Skeletal muscle satellite cell (primary cell): ENCODE measurements around the gene PIEZO1.

Experiments used
- H3K27me3 ChIP-seq: 2 replicates; pipeline ENCODE4 v1.7.0; 2013; ENCODE audit warnings: low read length; ENCODE audit not compliant: control insufficient read depth, insufficient read depth
- H3K36me3 ChIP-seq: 2 replicates; pipeline ENCODE4 v1.7.0; 2013; ENCODE audit warnings: mild to moderate bottlenecking, control low read depth, low read length; ENCODE audit not compliant: insufficient read depth
- H3K4me1 ChIP-seq: 2 replicates; pipeline ENCODE4 v1.7.0; 2013; ENCODE audit warnings: low read length; ENCODE audit not compliant: control insufficient read depth, insufficient read depth
- H3K4me2 ChIP-seq: 2 replicates; pipeline ENCODE4 v1.7.0; 2013; ENCODE audit warnings: mild to moderate bottlenecking, low read length
- H3K4me3 ChIP-seq: 2 replicates; pipeline ENCODE4 v1.7.0; 2013; ENCODE audit warnings: low read length
- H3K9ac ChIP-seq: 2 replicates; pipeline ENCODE4 v1.7.0; 2013; ENCODE audit warnings: mild to moderate bottlenecking, low read depth, low read length, moderate library complexity
- H3K9me3 ChIP-seq: replicated peaks from 2 replicates; pipeline ENCODE4 v1.7.0; 2013; ENCODE audit warnings: mild to moderate bottlenecking, control low read depth, low read length

Gene PIEZO1

DNA sequence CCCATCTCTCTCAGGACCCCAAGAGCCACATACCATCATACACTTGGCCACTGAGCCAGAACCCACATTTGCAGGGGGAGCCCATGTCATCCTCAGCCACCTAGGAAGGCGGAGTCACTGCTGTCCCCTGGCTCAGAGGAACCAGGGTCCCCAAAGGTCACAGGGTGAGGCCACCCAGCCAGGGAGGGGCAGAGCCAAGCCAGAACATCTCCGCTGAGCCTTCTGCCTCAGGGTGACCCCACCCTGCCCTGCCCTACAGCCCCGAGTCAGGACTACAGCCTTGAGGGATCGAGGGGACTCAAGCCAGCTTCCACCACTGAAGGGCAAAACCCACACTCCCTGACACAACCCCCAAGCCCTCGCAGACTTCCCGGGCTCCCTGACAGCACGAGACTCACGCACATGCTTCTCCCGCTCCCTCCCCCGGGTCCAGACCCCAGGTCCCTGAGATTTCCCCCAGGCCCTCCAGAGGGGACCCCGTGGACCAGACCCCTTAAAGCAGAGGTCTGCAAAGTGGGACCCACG, 17.4 kb downstream of the PIEZO1 start:
- Histone ChIP-seq H3K4me1 (peaks cover 80% of the 10 kb centered on the region), H3K27me3 (no peaks in the 10 kb centered on the region), H3K4me2 (peak overlapping the region; percentile 75), H3K9me3 (no peaks in the 10 kb centered on the region), H3K9ac (peak overlapping the region; percentile 53), H3K36me3 (peaks cover 17% of the 10 kb centered on the region), H3K4me3 (peak overlapping the region; percentile 6)

- H3K36me3 ChIP-seq = peaks cover 20% of the 10 kb centered on the region
- H3K9me3 ChIP-seq = no peaks in the 10 kb centered on the region
- peaks cover 73% of the 10 kb centered on the region for H3K4me1 ChIP-seq
- no peak overlapping the region for H3K4me3 ChIP-seq
- no peaks in the 10 kb centered on the region for H3K27me3 ChIP-seq
- no peak overlapping the region for H3K9ac ChIP-seq
- no peak overlapping the region for H3K4me2 ChIP-seq
Observed at GRCh38 chr16:88766975-88767374, 18.0 kb downstream of the PIEZO1 start.

DNA sequence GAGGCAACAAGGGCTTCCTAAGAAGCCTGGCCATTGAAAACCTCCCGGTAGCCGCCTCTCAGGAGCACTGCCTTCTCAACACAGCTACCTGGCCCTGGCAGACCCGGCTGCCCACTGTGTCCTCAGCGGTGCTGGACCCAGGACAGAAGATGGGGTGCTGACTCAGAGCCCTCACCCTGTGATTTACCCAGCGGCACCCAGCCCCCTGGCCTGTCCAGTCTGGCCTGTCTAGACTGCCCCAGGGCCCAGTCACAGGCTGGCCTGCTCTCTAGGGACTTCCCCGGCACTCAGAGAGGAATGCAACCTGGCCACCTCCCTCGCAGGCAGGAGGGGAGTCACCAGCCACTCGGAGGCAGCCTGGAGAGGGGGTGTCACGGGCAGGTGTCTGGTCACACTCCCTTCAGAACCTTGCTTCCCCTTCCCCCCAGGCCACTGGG, 20.1 kb downstream of the PIEZO1 start:
- no peaks in the 10 kb centered on the region for H3K27me3 ChIP-seq
- peaks cover 58% of the 10 kb centered on the region for H3K4me1 ChIP-seq
- H3K4me2 ChIP-seq = no peak overlapping the region
- H3K9ac ChIP-seq = no peak overlapping the region
- H3K36me3 ChIP-seq = peaks cover 26% of the 10 kb centered on the region
- no peaks in the 10 kb centered on the region for H3K9me3 ChIP-seq
- no peak overlapping the region for H3K4me3 ChIP-seq

- Histone ChIP-seq H3K27me3 (no peaks in the 10 kb centered on the region), H3K4me3 (no peak overlapping the region), H3K9me3 (no peaks in the 10 kb centered on the region), H3K36me3 (peaks cover 26% of the 10 kb centered on the region), H3K4me1 (peaks cover 58% of the 10 kb centered on the region), H3K9ac (no peak overlapping the region), H3K4me2 (no peak overlapping the region)
Observed at GRCh38 chr16:88764080-88764479, 20.9 kb downstream of the PIEZO1 start.

DNA sequence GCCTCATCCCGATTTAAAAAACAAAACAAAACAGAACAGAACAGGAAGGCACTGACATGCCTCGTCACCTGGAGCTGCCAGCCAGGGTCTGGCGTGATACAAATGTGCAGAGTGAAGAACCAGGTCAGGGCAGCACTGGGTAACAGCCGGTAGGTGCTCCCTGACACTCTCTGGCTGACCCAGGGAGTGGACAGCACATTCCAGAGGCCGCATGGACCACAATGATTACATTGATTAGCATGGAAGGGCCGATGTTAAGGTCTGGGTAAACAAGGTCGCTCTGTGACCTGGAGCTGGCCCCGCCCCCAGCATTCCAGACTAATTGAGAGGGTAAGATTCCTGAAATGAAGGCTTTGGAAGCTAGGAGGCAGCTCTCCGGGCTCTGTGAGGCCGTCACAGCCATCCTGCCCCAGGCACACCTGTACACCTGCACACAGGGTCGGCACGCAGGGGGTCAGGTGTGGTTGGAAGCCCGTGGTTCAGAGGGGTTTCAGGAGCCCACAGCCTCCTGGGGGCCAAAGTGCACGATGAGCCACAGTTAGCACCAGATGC, 21.4 kb downstream of the PIEZO1 start:
- H3K4me3 ChIP-seq = no peak overlapping the region
- no peaks in the 10 kb centered on the region for H3K9me3 ChIP-seq
- H3K4me1 ChIP-seq = peaks cover 58% of the 10 kb centered on the region
- no peak overlapping the region for H3K4me2 ChIP-seq
- H3K27me3 ChIP-seq = no peaks in the 10 kb centered on the region
- peaks cover 30% of the 10 kb centered on the region for H3K36me3 ChIP-seq
- H3K9ac ChIP-seq = no peak overlapping the region

- H3K9me3 ChIP-seq = no peaks in the 10 kb centered on the region
- H3K27me3 ChIP-seq = no peaks in the 10 kb centered on the region
- no peak overlapping the region for H3K9ac ChIP-seq
- peaks cover 37% of the 10 kb centered on the region for H3K36me3 ChIP-seq
- no peak overlapping the region for H3K4me3 ChIP-seq
- no peak overlapping the region for H3K4me2 ChIP-seq
- H3K4me1 ChIP-seq = peaks cover 58% of the 10 kb centered on the region
Observed at GRCh38 chr16:88762941-88763340, 22.1 kb downstream of the PIEZO1 start.

GRCh38 chr16:88762258-88762870, 22.7 kb downstream of the PIEZO1 start:
- no peaks in the 10 kb centered on the region for H3K27me3 ChIP-seq
- no peaks in the 10 kb centered on the region for H3K9me3 ChIP-seq
- no peak overlapping the region for H3K4me2 ChIP-seq
- peaks cover 54% of the 10 kb centered on the region for H3K4me1 ChIP-seq
- peaks cover 38% of the 10 kb centered on the region for H3K36me3 ChIP-seq
- no peak overlapping the region for H3K4me3 ChIP-seq
- H3K9ac ChIP-seq = no peak overlapping the region

DNA sequence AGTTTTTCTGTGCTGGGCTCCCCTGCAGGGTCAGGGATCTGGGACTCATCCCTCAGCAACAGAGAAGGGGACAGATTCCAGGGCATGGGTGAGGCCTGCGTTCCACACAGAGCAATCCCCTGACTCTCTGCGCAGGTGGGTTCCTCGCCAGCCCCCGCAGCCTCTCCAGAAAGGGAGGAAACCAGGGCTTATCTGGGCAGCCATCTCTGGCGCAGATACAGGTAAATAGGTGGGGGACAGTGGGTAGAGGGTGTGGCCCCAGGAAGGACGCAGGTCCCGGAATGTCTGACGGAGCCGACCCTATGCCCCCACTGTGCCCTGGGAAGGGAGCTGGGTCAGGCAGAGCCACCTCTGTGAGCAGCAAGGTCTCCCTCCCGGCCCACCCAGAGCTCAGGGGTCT, 23.2 kb downstream of the PIEZO1 start:
- Histone ChIP-seq H3K27me3 (no peaks in the 10 kb centered on the region), H3K9me3 (no peaks in the 10 kb centered on the region), H3K4me3 (no peak overlapping the region), H3K36me3 (peaks cover 38% of the 10 kb centered on the region), H3K9ac (no peak overlapping the region), H3K4me2 (no peak overlapping the region), H3K4me1 (peaks cover 49% of the 10 kb centered on the region)

- Histone ChIP-seq H3K9me3 (no peaks in the 10 kb centered on the region), H3K4me2 (no peak overlapping the region), H3K36me3 (peaks cover 35% of the 10 kb centered on the region), H3K4me3 (no peak overlapping the region), H3K27me3 (no peaks in the 10 kb centered on the region), H3K4me1 (peaks cover 43% of the 10 kb centered on the region), H3K9ac (no peak overlapping the region)
Observed at GRCh38 chr16:88761143-88761534, 23.9 kb downstream of the PIEZO1 start.

DNA sequence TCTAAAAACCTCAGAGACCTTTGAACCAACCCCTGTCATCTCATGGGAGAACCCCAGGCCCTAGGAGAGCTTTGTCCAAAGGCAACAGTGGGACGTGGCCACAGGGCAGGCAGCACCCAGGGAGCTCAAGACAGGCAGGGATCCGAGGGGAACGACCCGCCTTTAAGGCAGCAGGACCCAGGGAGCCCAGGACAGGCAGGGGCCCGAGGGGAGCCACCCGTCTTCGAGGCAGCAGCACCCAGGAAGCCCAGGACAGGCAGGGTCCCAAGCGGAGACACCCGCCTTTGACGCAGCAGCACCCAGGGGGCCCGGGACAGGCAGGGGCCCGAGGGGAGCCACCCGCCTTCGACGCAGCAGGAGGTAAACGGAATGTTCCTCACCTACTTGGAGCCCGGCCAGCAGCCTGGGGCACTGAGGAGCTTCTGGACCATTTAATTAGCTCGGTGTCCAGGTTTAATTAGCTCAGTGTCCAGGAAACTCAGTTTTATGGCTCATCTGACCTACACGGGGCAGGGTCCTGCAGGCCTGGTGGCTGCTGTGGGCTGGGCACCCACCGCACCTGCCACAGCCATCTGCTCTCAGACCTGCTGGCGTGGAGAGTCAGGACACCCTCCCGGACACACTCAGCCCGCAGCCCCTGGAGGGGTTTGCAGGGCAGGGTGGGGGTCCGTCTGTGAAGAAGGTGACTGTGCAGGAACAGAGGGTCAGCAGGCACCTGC, 24.4 kb downstream of the PIEZO1 start:
- Histone ChIP-seq H3K4me2 (no peak overlapping the region), H3K9ac (no peak overlapping the region), H3K4me3 (no peak overlapping the region), H3K4me1 (peaks cover 44% of the 10 kb centered on the region), H3K9me3 (no peaks in the 10 kb centered on the region), H3K27me3 (no peaks in the 10 kb centered on the region), H3K36me3 (peaks cover 32% of the 10 kb centered on the region)

GRCh38 chr16:88759976-88760350, 25.1 kb downstream of the PIEZO1 start:
- no peak overlapping the region for H3K9ac ChIP-seq
- peaks cover 32% of the 10 kb centered on the region for H3K36me3 ChIP-seq
- peaks cover 45% of the 10 kb centered on the region for H3K4me1 ChIP-seq
- no peak overlapping the region for H3K4me3 ChIP-seq
- no peaks in the 10 kb centered on the region for H3K9me3 ChIP-seq
- H3K4me2 ChIP-seq = no peak overlapping the region
- H3K27me3 ChIP-seq = no peaks in the 10 kb centered on the region
